ENCODE results near the gene DENND1C. TPM values are rescaled to one million over a fixed set of nuclear protein-coding genes. Genes with fewer than 3 reads are reported as not detected.

Gene DENND1C
- total RNA-seq, 1 donor from 2014 or later, result 90.0 TPM

DNA sequence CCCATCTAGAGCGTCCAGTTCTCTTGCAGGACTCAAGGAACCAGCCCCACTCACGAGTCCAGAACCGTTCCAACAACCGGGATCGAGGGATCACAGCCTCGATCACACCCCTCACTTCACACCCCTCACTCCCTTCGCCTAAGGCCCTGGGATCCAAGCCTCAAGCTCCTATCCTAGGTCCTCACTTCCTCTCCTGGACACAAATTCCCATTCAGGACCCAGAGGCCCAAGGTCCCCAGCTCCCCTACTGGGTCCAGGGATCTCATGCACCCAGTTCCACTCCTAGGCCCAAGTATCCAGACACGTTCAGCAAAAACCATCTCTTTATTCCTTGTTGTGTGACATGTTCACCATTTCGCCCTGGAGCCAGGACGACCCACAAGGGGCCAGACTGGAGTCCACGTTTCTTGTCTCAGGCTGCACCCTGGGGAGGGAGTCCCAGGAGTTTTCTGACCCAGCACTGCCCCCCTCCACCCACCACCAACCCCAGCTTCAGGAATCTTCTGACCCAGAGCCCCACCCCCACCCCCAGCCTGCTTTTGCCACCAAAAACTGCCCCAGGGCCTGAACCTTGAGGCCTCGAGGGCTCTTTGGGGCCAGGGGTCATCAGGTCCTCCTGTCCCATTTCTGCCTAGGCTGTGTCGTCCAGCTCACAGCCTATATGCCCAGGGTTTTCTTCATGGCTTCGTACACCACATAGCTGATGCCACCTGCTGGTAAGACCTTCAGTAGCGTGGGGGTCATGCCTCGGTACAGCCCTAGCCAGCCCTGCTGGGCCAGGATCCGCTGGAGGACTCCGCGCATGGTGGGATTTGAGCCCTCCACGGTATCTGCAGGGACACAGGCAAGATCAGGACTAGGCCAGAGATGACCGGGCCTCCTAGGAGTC lies 55.6 kb downstream of the DENND1C start:
- intact Hi-C loops (cut with micrococcal nuclease), result loop anchor here (1.0 to 10.0 kb wide), 7 partner anchors 33 to 522 kb away; partner anchors contain the start of genes GPR108, GTF2F1, TUBB4A and VMAC

DNA sequence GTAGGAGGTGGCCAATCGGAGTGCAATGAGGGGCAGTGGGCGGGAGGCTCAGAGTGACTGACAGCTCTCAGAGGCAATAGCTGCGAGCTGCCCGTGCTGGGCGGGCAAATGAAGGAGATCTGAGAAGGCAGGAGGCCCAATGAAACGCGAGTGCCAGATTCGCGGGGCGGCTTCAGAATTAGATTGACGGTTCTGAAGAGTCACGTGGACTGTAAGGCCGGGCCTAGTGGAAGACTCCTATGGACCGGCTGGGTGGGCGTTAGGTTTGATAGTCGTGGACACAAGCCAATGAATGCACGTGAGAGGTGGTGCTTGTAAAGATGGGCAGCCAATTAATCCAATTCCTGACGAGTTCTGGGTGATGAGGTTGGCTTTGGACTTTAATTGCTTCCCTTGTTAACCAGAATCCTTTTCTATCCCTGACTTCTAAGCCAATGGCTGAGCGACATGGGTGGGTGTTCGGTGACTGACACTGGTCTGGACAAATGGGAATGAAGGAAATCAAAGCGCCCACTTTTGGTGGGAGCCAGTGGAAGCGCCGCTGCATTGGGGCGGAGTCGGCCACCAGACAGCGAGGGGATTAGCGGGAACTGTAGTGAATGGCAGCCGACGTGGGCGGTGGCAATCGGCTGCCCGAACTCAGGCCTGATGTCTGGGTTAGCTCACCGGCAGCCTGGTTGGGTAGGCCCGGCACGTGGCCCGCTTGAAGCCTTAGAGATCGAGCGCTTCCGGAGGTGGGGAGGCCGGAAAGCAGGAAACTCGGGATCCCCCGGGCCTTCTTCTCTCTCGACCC lies 56.5 kb downstream of the DENND1C start:
- intact Hi-C loops (cut with micrococcal nuclease), result loop anchor here (1.0 to 10.0 kb wide), 8 partner anchors 32 to 521 kb away; partner anchors contain the start of genes GPR108, GTF2F1, TUBB4A and VMAC

DNA sequence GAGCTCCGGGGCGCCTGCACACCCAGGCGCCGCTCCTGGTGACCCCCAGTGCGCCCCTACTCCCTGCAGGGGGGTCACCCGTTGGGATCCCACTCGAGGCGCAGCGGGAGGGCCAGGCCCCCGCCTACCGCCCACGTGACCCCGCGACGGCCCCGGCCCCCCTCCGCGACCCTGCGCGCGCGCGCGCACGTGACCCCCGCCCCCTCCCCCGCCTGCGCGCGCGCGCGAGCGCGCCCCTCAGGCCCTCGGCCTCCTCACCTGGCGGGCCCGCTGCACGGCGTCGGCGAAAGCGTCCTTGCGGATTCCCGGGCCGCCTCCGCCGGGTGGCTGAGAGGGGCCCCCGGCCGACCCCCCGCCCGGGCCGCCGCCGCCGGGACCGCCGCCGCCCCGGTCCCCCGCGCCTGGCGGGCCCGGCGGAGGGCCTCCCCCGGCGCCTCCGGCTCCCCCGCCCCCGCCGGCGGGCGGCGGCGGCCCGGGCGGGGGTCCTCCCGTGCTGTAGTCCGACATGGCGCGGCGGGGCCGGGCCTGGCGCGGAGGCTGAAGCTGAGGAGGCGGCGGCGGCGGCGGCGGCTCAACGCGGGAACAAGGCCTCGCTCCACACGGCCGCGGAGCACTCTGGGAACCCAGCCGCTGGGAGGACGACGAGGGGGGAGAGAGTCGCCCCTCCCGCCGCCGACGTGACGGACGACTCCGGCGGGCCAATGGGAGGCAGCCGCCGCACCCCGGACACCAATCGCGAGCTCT lies 57.2 kb downstream of the DENND1C start, which contains the start of gene KHSRP:
Gene KHSRP, minus strand, starts transcription at position 617 of the 744 bp plus-strand sequence. Its CDS starts 110 bp downstream, at position 507.
- intact Hi-C loops (cut with micrococcal nuclease), result loop anchor here (1.0 to 10.0 kb wide), 2 partner anchors 62 to 80 kb away; partner anchors contain the start of gene TUBB4A

DNA sequence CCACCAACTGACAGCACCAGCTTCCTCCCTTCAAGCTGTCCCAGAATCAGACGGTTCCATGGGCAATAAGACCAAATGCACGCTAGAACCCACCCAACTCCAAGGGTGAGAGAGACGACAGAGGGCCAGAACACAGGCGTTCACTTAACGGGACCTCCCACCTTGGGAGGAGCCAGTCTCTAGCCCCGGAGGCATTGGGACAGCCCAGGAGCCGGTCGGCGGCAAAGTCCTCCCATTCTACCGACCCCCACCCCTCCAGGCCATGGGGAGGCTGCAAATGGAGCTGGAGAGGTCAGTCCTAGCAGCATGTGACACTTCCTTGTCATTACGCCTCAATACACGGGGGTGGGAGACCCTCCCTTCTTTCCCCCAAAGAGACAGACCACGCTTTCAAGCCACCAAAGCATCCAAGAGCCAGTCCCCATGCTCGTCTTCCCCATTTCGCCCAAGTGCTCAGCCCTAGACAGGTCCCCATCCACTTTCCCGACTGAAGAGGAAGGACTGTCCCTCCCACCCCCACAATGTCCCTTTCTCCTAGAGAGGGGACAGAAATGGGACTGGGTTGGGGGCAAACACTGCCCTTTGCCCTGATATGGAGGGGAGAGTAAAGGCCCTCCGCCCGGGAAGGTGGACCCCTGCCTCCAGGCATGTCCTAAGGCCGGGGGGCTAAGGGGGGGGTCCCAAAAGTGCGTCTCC lies 57.9 kb downstream of the DENND1C start:
- intact Hi-C loops (cut with micrococcal nuclease), result loop anchor here (1.0 to 10.0 kb wide), 2 partner anchors 61 to 81 kb away; partner anchors contain the start of gene TUBB4A

DNA sequence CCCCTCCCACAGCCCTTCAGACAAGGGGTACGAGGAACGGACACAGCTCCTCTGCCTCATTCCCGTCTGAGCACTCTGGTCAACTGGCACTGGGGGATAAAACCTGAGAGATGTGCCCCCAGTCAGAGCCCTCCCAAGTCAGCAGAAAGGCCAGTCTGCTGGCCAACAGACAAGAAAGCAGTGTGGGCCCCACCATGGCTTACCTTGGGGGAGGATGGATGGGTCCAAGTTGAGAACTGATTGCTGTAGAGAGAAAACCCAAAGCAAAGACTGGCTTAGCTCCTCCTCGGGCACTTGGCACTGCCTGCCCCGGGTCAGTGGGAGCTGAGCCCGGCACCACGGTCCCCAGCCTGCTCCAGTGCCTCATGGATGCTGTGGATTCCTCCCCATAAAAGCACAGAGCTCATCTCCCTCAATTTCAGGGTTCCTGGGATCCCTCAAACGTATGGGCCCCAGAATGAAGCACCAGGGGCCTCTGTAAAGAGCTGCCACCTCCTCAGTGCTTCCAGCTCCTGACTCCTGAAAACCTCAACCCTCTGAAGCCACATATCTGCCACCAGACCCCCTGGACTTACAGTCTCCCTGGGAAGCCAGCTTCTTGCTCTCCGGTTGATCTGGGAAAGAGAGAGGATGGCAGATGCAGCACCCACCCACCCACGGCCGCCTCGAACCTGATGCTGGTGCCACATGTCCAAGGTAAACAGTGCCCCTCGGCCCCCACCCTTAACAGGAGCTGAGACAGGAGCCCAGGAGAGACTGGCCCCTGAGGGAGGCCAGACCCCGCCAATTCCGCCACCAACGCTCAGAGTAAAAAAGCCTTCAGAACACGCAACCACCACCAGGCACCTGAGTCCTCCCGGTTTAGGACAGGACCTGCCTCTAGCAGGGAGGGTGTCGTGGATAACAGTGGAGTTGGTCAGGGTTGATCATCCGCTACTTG lies 60.2 kb downstream of the DENND1C start:
- intact Hi-C loops (cut with micrococcal nuclease), result loop anchor here (10.0 kb wide), 1 partner anchor 83 kb away; the partner anchor contains the start of gene TUBB4A

DNA sequence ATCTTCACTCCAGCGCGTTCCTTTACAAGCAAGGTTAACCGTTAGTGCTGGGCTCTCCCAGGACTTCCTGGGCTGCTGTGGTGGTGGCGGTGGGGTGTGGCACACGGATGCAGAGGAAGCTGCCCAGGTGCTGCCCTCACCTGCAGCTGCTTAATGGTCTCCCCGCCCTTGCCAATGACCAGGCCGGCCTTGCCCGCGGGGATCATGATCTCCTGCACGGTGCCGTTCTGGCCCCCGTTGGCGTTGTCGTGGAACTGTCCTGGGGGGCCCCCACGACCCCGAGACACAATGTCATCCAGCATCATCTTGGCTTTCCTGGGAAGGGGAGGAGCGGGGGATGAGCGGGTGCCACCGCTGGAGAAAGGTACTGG lies 63.0 kb downstream of the DENND1C start:
- intact Hi-C loops (cut with micrococcal nuclease), result no loop called here

DNA sequence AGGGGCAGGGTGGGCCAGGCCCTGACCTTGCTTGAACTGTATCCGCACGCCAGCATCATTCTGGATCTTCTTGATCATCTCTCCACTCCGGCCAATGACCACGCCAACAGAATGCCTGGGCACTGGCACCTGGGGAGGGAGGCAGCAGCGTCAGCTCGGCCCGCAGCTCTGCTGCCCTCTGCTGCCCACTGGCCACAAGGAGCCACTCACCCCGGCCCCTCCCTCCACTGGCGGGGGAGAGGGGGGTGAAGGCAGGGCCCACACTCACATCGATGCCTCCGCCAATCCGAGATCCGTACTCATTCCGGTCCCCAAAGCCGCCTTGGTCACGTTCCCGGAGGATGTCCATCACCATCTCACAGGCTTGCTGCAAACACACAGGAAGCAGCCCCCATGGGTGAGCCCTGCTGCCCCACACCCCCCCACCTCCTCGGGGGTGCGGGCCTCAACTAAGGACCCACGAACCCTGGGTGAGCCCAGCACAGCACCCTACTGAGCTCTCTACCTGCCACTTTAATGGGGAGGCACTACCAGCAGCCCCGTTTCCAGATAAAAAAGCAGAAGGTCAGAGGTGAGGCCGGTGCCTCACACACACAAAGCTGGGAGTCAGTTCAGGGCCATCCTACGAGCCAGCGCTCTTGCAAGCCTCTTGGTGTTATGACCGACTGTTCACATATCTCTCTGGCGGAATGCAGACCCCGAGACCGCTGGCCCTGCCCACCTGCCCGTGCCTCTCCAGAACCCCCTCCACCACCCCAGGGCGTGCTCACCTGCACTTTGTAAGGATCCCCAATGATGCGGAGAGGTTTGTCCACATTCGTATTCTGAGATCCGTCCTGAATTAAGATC lies 63.6 kb downstream of the DENND1C start:
- intact Hi-C loops (cut with micrococcal nuclease), result no loop called here

Other genes starting within 250 kb of the DENND1C start
- gene MLLT1, start 201.8 kb downstream of the DENND1C start, total RNA-seq, result 47.1 and 53.2 TPM in 2 replicates
- gene ACER1, start 148.2 kb downstream of the DENND1C start, total RNA-seq, result 0.11 and 0.18 TPM in 2 replicates
- 117 and 126 TPM in 2 replicates for gene CLPP, start 120.3 kb downstream of the DENND1C start, total RNA-seq
- gene ALKBH7, start 109.0 kb downstream of the DENND1C start, total RNA-seq, result 32.2 and 34.1 TPM in 2 replicates
- gene PSPN, start 105.9 kb downstream of the DENND1C start, total RNA-seq, result 1.9 and 2.1 TPM in 2 replicates
- gene GTF2F1, start 88.6 kb downstream of the DENND1C start, total RNA-seq, result 60.9 and 63.2 TPM in 2 replicates
- gene KHSRP, start 57.0 kb downstream of the DENND1C start, total RNA-seq, result 320 and 324 TPM in 2 replicates
- gene SLC25A41, start 48.0 kb downstream of the DENND1C start, total RNA-seq, result 0.16 and 0.23 TPM in 2 replicates
- gene SLC25A23, start 22.0 kb downstream of the DENND1C start, total RNA-seq, result 18.8 and 21.0 TPM in 2 replicates
- gene CRB3, start 17.5 kb downstream of the DENND1C start, total RNA-seq, result 0.32 and 0.55 TPM in 2 replicates
- 5.9 and 6.2 TPM in 2 replicates for gene TUBB4A, start 20.5 kb upstream of the DENND1C start, total RNA-seq
- gene TNFSF9, start 49.2 kb upstream of the DENND1C start, total RNA-seq, result 1.6 and 2.0 TPM in 2 replicates
- gene CD70, start 109.4 kb upstream of the DENND1C start, total RNA-seq, result 30.1 and 32.8 TPM in 2 replicates
- 30.7 TPM in 2 replicates for gene TNFSF14, start 188.4 kb upstream of the DENND1C start, total RNA-seq
- gene C3, start 238.9 kb upstream of the DENND1C start, total RNA-seq, result 0.59 and 0.66 TPM in 2 replicates